ENCODE data around the gene C1QTNF1.

The C1QTNF1 gene

GRCh38 chr17:79097226-79098055 is 73.5 kb downstream of the C1QTNF1 start:
- no peak for DNase-seq

DNA sequence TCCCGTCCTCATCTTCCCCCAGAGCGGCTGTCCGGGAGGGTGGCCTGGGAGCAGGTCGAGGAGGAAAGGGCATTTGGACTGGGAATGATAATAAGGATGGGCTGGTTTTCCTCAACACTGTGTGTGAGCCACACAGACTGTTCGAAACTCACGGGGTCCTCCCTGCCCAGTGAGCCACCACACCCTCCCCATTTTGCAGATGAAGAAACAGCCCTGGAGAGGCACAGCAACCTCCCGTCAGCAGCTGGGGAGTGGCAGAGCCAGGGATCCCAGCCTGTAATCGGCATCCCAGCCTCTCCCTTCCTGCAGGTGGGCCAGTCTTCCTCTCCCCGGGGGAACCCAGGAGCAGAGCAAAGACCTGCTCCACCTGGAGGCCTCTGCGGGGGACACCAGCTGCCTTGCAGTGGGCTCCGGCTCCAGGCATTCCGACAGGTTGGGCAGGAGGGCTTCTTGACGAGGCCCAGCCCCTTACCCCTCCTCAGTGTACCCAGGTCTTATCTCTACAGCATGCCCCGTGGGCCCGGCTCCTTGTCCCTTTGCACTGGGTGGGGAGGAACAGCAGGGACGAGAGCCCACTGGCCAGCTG is 74.4 kb downstream of the C1QTNF1 start:
- DNase-seq = peak; percentile 53

All from NCI-H146 (cell line).